Skin of body (tissue), 2 donors: ENCODE data around the gene CCDC201. TPM values are rescaled to one million over a fixed set of nuclear protein-coding genes. Genes with fewer than 3 reads are reported as not detected.

Experiments
- DNase-seq: peaks from one replicate; lab custom pipeline; 2025; lab: John Stamatoyannopoulos, UW
- total RNA-seq: library from RNA; depleted of rRNA; stranded (reverse); fragments of >200 nt; gene quantifications from one replicate; pipeline ENCODE4 v1.2.3, GENCODE V29; 2014

Gene CCDC201, protein sequence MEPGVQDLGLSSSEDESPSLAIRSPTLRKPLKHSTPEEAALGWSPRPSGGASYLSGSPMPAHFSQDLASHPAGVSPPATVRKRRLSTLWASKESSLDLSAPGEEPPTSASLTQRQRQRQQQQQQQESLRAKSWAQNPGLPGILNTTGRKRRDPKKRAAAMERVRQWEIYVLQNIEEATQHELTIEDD
- not detected for total RNA-seq

GRCh38 chr7:45873035-45873354 is at the start of gene CCDC201:
Gene CCDC201, minus strand, starts transcription at chr7:45873082. Its CDS starts 75 bp downstream, at chr7:45873007.
- DNase-seq: no peak

DNA sequence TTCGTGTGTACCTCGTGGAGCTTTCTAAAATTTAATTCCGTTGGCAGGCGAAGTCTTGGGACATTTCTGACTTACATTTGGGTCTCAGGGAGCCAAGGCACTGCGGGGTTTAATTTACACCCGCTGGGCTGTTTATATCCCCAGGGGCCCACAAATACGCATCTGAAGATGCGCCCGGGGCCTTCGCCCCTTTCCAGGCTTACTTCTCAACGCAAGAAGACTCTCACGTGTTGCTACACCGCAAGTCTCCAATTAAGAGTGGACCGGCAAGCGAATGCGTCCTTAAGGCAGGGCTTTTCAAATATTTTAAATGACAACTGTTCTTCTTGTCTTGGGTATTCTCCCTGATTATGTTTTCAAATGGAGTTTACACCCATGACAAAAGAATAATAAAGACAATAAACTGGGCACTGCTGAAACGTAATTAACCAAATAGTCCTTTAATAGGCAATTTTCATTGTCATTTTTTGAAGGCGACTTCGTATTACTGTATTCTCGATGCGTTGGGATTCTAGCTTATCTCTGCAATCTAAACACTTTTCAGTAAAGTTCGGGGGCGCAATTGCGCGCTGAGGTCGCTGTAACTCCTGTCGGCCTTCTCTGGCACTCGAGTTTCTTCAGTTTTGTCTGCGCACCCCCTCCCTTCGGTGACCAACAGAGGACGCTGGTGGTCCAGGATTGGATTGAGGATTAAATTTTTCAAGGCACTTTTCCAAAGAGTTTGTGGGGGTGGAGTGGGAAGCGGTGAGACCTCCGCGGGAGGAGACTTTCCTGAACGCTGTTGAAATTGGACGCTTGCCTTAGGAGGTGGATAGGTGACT is 49.0 kb upstream of the CCDC201 start:
- DNase-seq: peak; percentile 88

DNA sequence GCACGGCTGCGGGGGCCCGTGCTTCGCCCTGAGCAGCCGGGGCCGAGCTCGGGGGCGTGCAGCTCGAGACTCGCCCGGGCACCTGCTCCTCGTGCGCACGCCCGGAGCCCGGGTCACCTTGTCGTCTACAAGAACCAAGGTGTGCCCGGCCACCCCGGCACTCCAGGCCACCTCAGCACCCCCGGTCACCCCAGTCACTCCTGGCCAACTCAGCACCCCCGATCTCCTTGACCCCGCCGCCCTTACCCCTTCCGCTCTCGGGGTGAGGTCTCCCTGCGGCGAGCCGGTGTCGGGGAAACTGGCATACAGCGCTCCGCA is 48.5 kb upstream of the CCDC201 start:
- no peak for DNase-seq

- DNase-seq: peak; percentile 77
Observed at GRCh38 chr7:45920502-45921380, 47.9 kb upstream of the CCDC201 start, which contains the start of gene IGFBP3. Gene IGFBP3, minus strand, starts transcription at chr7:45921272. Its CDS starts 132 bp downstream, at chr7:45921140.

GRCh38 chr7:45919993-45920459 is 47.1 kb upstream of the CCDC201 start:
- no peak for DNase-seq

DNA sequence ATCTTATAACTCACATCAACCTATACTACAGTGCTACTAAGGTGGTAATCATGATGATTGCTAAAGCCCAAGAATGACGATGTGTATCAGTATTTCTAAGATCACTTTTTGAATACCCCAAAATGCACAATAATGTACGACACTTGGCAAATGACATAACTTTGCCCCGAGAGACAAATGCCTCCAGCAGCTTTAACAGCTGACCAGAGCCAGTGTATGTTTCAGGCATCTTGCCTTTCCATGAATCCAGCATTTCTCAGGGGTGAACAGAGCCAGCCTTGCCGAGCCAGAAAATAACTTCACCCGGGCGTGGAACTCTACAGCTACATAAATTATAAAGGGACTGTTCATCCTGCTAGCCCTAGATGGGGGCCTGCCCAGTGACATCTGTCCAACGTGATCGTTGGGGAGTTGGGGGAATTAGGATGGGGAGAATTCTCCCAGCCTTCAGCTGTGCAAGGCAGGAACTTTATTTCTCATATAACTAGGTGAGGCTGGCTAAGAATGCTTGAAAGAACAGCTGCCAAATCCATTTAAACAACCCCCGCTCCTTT is 46.4 kb upstream of the CCDC201 start:
- DNase-seq: no peak

DNA sequence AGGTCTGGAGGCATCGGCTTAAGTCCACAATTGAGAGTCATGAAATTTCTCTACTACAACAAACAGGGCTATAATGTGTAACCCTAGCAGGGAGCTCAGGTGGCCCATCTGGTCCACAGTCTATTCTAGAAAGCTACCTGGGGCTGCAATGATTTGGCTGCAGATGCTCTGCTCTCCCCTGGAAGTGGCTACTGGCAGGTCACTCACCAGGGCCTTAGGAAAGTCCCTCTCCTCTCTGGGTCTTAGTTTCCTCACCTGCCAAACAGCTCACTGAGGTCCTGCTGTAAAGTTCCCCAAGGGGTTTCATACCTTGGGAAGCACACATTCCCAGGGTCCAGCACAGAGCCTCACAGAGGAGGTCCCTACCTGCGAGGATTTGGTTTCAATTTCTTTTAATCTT is 45.7 kb upstream of the CCDC201 start:
- DNase-seq: no peak

- peak; percentile 85 for DNase-seq
Observed at GRCh38 chr7:45917658-45918057, 44.8 kb upstream of the CCDC201 start.

- DNase-seq: no peak
Observed at GRCh38 chr7:45917064-45917463, 44.2 kb upstream of the CCDC201 start.

DNA sequence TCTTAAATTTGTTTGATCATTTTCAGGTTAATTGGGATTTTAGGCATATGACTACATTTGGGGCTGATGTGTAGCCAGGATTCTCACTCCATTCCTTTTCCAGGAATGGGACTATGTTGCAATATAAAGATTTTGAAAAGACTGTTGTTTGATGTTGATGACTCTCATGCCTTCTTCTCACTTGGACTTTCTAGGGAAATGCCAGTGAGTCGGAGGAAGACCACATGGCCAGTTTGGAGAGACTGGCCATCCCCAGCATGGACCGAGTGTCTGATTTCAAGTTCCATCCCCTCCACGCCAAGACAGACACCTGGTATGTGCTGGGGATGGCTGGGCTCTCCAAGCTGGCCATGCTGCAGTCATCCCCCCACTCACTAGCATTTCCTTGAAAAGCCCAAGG is 42.7 kb upstream of the CCDC201 start:
- no peak for DNase-seq

- DNase-seq: no peak
Observed at GRCh38 chr7:45914911-45915310, 42.0 kb upstream of the CCDC201 start.

DNA sequence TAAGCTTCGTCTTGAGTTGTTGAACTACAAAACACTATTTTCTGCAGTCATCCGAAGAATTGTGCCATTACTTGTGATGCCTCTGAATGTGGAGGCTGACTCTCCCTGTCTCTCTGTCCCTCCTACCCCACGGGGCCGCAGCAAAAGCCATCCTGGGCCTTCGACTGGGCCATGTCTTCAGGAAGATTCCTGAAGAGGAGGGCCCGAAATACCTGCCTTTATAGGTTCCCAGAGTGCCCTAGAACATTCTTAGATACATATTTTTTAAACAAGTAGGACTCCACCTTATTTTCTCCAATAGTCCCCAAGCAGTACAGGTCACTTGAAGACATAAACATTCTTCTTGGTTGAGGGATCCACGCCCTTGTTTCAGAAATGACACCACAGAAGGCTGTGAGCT is 40.1 kb upstream of the CCDC201 start:
- DNase-seq: no peak

- no peak for DNase-seq
Observed at GRCh38 chr7:45911311-45911710, 38.4 kb upstream of the CCDC201 start.

DNA sequence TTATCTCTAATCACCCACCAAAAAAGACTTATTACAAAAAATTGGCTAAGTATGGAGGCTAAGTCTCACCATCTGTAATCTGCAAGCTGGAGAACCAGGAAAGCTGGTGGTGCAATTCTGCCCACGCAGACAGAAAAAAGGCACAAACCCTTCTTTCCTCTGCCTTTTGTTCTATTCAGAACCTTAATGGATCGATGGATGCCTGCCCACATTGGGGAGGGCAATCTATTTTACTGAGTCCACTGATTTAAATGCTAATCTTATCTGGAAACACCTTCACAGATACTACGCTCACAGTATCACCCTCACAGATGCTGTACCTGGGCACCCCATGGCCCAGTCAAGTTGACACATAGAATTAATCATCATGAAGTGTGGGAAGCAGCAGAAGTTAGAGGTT is 38.0 kb upstream of the CCDC201 start:
- no peak for DNase-seq

DNA sequence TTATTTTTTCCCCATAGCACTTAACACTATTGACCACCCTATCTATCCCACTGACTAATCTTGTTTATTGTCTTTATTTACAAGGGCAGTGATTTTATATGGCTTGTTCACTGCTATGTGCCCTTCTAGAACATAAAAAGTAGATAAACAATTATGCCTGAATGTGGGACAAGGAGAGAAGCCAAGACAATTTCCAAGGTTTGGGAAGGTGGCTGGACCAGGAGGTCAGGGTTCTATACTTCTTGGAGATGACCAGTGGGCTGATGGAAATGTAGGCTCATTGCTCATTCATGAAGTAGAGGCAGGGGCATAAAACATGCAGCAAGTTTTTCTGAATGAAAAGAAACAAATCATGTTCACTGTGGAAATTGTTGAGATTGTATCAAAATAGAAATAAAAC is 36.7 kb upstream of the CCDC201 start:
- DNase-seq: no peak

DNA sequence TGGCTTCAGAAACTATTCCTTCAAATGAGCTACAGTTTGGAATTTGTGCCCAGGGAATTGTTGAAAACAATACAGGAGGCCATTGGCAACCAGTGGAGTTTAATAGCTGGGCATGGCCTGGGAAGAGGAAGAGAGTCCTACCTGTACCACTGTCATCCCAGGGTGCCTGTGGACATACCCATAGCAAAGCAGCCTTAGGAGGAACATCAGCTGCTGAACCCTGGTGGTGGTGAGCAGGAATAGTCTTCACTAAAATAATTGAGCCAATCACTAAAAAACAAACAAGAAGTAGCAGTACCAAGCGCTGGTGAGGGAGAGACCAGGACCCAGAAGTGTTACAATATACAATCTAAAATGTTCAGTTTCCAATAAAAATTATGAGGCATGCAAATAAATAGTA is 29.9 kb upstream of the CCDC201 start:
- DNase-seq: no peak

GRCh38 chr7:45901566-45901965 is 28.7 kb upstream of the CCDC201 start:
- no peak for DNase-seq

GRCh38 chr7:45898222-45898621 is 25.3 kb upstream of the CCDC201 start:
- DNase-seq: no peak

GRCh38 chr7:45897042-45897690 is 24.3 kb upstream of the CCDC201 start:
- DNase-seq: no peak

GRCh38 chr7:45894665-45895062 is 21.8 kb upstream of the CCDC201 start:
- DNase-seq: no peak

GRCh38 chr7:45893996-45894664 is 21.2 kb upstream of the CCDC201 start:
- DNase-seq: no peak
